GM19455 (cell line): ENCODE measurements around the gene PTPRQ.

Experiments used
- ATAC-seq: cut with Tn5 transposase; IDR thresholded peaks from one replicate; pipeline ENCODE4 v1.9.1; 2021; ENCODE audit not compliant: unreplicated experiment

The PTPRQ gene

GRCh38 chr12:80721326-80721725 lies 277.3 kb downstream of the PTPRQ start:
- no peak for ATAC-seq
